ENCODE results near the gene TMEM184B. TPM values are rescaled to one million over a fixed set of nuclear protein-coding genes. Genes with fewer than 3 reads are reported as not detected.
A peak's percentile ranks its signal among the peaks of the same experiment; 100 is the strongest.

Gene TMEM184B
- total RNA-seq, 1 donor from 2014 or later = 118 TPM

GRCh38 chr22:38285018-38285417 is 12.2 kb upstream of the TMEM184B start:
- TF ChIP-seq CTCF (IDR thresholded peaks at IDR 0.05) = no peak
- no peaks in the 10 kb centered on the region for H3K9me3 ChIP-seq
- H3K4me3 ChIP-seq = no peak overlapping the region
- DNase-seq (ENCODE audit: low spot score in 2 of 2) = no peak
- peak overlapping the region; percentile 71 to 95 for H3K27ac ChIP-seq
- H3K27me3 ChIP-seq = no peaks in the 10 kb centered on the region
- H3K4me1 ChIP-seq = peaks cover 3 to 15% of the 10 kb centered on the region in 2 donors
- intact Hi-C loops (cut with DNase I) = loop anchor here (2.0 kb wide), 1 partner anchor 20 kb away; no protein-coding TSS in a partner anchor
- peaks cover 4 to 13% of the 10 kb centered on the region in 2 donors for H3K36me3 ChIP-seq

- peaks cover 3 to 15% of the 10 kb centered on the region in 2 donors for H3K4me1 ChIP-seq
- no peaks in the 10 kb centered on the region for H3K9me3 ChIP-seq
- no peak overlapping the region for H3K4me3 ChIP-seq
- no peaks in the 10 kb centered on the region for H3K27me3 ChIP-seq
- intact Hi-C loops (cut with DNase I) = loop anchor here (2.0 to 5.0 kb wide), 2 partner anchors 21 to 47 kb away; no protein-coding TSS in a partner anchor
- peak overlapping the region; percentile 71 to 95 for H3K27ac ChIP-seq
- DNase-seq (ENCODE audit: low spot score in 2 of 2) = peak in 1 of 2 donors; percentile 92
- H3K36me3 ChIP-seq = peaks cover 4 to 9% of the 10 kb centered on the region in 2 donors
- TF ChIP-seq CTCF (IDR thresholded peaks at IDR 0.05) = no peak
These were observed 11.2 kb upstream of the TMEM184B start for GRCh38 chr22:38284042-38284402.

- Histone ChIP-seq H3K9me3 (no peaks in the 10 kb centered on the region), H3K4me3 (no peak overlapping the region), H3K27ac (peak overlapping the region in 1 of 2 donors; percentile 95), H3K27me3 (no peaks in the 10 kb centered on the region), H3K36me3 (no peaks in the 10 kb centered on the region), H3K4me1 (peaks cover 3 to 15% of the 10 kb centered on the region in 2 donors)
- TF ChIP-seq CTCF (IDR thresholded peaks at IDR 0.05) = no peak
- intact Hi-C loops (cut with DNase I) = loop anchor here (5.0 kb wide), 1 partner anchor 45 kb away; no protein-coding TSS in a partner anchor
- no peak for DNase-seq (ENCODE audit: low spot score in 2 of 2)
These were observed 9.6 kb upstream of the TMEM184B start for GRCh38 chr22:38282397-38282796.

- Histone ChIP-seq H3K4me3 (no peak overlapping the region), H3K36me3 (no peaks in the 10 kb centered on the region), H3K27ac (no peak overlapping the region), H3K27me3 (no peaks in the 10 kb centered on the region), H3K9me3 (no peaks in the 10 kb centered on the region), H3K4me1 (peaks cover 2 to 12% of the 10 kb centered on the region in 2 donors)
- TF ChIP-seq CTCF (IDR thresholded peaks at IDR 0.05) = no peak
- DNase-seq (ENCODE audit: low spot score in 2 of 2) = no peak
- intact Hi-C loops (cut with DNase I) = no loop called here
These were observed 3.4 kb upstream of the TMEM184B start for GRCh38 chr22:38276166-38276565.

GRCh38 chr22:38273135-38273826 is 471 bp upstream of the TMEM184B start:
- Histone ChIP-seq H3K27ac (peak overlapping the region; percentile 96), H3K27me3 (no peaks in the 10 kb centered on the region), H3K36me3 (no peaks in the 10 kb centered on the region), H3K4me1 (peaks cover 8 to 34% of the 10 kb centered on the region in 2 donors), H3K9me3 (no peaks in the 10 kb centered on the region), H3K4me3 (peak overlapping the region; percentile 90 to 92)
- TF ChIP-seq CTCF (IDR thresholded peaks at IDR 0.05) = no peak
- intact Hi-C loops (cut with DNase I) = loop anchor here (2.0 to 5.0 kb wide), 3 partner anchors 46 to 204 kb away; no protein-coding TSS in a partner anchor
- no peak for DNase-seq (ENCODE audit: low spot score in 2 of 2)
